ENCODE data around the gene SH3RF2. TPM values are rescaled to one million over a fixed set of nuclear protein-coding genes. Genes with fewer than 3 reads are reported as not detected.

Gene SH3RF2
- total RNA-seq, 1 donor from 2014 or later, result 50.6 TPM

GRCh38 chr5:145908206-145908960, 28.0 kb upstream of the SH3RF2 start:
- intact Hi-C loops (cut with DNase I), result loop anchor here (5.0 kb wide), 1 partner anchor 139 kb away; no protein-coding TSS in a partner anchor
- Histone ChIP-seq H3K36me3 (no peaks in the 10 kb centered on the region), H3K4me1 (no peaks in the 10 kb centered on the region), H3K9me3 (no peaks in the 10 kb centered on the region), H3K4me3 (no peak overlapping the region), H3K27me3 (no peaks in the 10 kb centered on the region), H3K27ac (no peak overlapping the region)
- TF ChIP-seq CTCF (IDR thresholded peaks at IDR 0.05), result no peak
- no peak for DNase-seq (ENCODE audit: low spot score in 2 of 2)

GRCh38 chr5:145911164-145911563, 25.2 kb upstream of the SH3RF2 start:
- intact Hi-C loops (cut with DNase I), result no loop called here
- Histone ChIP-seq H3K4me3 (no peak overlapping the region), H3K27me3 (no peaks in the 10 kb centered on the region), H3K9me3 (no peaks in the 10 kb centered on the region), H3K4me1 (no peaks in the 10 kb centered on the region), H3K27ac (no peak overlapping the region), H3K36me3 (no peaks in the 10 kb centered on the region)
- no peak for DNase-seq (ENCODE audit: low spot score in 2 of 2)
- no peak for TF ChIP-seq CTCF (IDR thresholded peaks at IDR 0.05)

- H3K4me3 ChIP-seq, result no peak overlapping the region
- TF ChIP-seq CTCF (IDR thresholded peaks at IDR 0.05), result no peak
- intact Hi-C loops (cut with DNase I), result no loop called here
Observed at GRCh38 chr5:145912019-145912418, 24.4 kb upstream of the SH3RF2 start.

GRCh38 chr5:145912594-145912993, 23.8 kb upstream of the SH3RF2 start:
- TF ChIP-seq CTCF (IDR thresholded peaks at IDR 0.05), result no peak
- H3K27me3 ChIP-seq, result no peaks in the 10 kb centered on the region
- DNase-seq (ENCODE audit: low spot score in 2 of 2), result no peak
- no peaks in the 10 kb centered on the region for H3K9me3 ChIP-seq
- no peak overlapping the region for H3K27ac ChIP-seq
- H3K4me1 ChIP-seq, result peaks cover 0 to 4% of the 10 kb centered on the region in 2 donors
- no peak overlapping the region for H3K4me3 ChIP-seq
- no peaks in the 10 kb centered on the region for H3K36me3 ChIP-seq
- intact Hi-C loops (cut with DNase I), result no loop called here

More at GRCh38 chr5:145912019-145912418, 24.4 kb upstream of the SH3RF2 start:
- H3K27ac ChIP-seq, result no peak overlapping the region
- DNase-seq (ENCODE audit: low spot score in 2 of 2), result no peak
- H3K36me3 ChIP-seq, result no peaks in the 10 kb centered on the region
- no peaks in the 10 kb centered on the region for H3K9me3 ChIP-seq
- H3K4me1 ChIP-seq, result peaks cover 0 to under 1% of the 10 kb centered on the region in 2 donors
- H3K27me3 ChIP-seq, result no peaks in the 10 kb centered on the region

GRCh38 chr5:145913701-145914100, 22.7 kb upstream of the SH3RF2 start:
- Histone ChIP-seq H3K4me3 (no peak overlapping the region), H3K27me3 (no peaks in the 10 kb centered on the region), H3K27ac (no peak overlapping the region), H3K4me1 (peaks cover 0 to 4% of the 10 kb centered on the region in 2 donors), H3K9me3 (no peaks in the 10 kb centered on the region), H3K36me3 (no peaks in the 10 kb centered on the region)
- intact Hi-C loops (cut with DNase I), result no loop called here
- TF ChIP-seq CTCF (IDR thresholded peaks at IDR 0.05), result no peak
- DNase-seq (ENCODE audit: low spot score in 2 of 2), result no peak
